B cell (primary cell): ENCODE measurements around the gene IL9. TPM values are rescaled to one million over a fixed set of nuclear protein-coding genes. Genes with fewer than 3 reads are reported as not detected.
A peak's percentile ranks its signal among the peaks of the same experiment; 100 is the strongest.

ENCODE experiments used
- ATAC-seq: fragments of 200-7000 bp; cut with Tn5 transposase; one replicate; pipeline ENCODE4 v1.10.0; 2021; ENCODE audit warnings: low read depth, mild to moderate bottlenecking, moderate number of reproducible peaks, moderate library complexity
- CTCF ChIA-PET: fragments of 350-600 bp; sonication (Branson Sonifier 250); formaldehyde crosslinking; loops from one replicate; lab custom pipeline; 2021; ENCODE audit warnings: antibody characterized with exemption, inconsistent platforms; lab: Charles Lee
- POLR2A ChIA-PET: fragments of 350-600 bp; sonication (Branson Sonifier 250); formaldehyde crosslinking; loops from one replicate; lab custom pipeline; 2021; ENCODE audit warnings: antibody characterized with exemption; lab: Charles Lee
- DNase-seq: peaks from one replicate; pipeline ENCODE4 v3.0.0; 2013
- H2AFZ ChIP-seq: 2 replicates; pipeline ENCODE4 v1.6.1; 2012; ENCODE audit warnings: mild to moderate bottlenecking, low read depth, low read length; ENCODE audit not compliant: insufficient read depth, poor library complexity, severe bottlenecking
- H3K27ac ChIP-seq, 2 donors: 1 replicate in 1 of 2; 2 replicates in 1 of 2; pipeline ENCODE4 v1.5.1; 2012 to 2013; ENCODE audit warnings: low read length in 2 of 2, mild to moderate bottlenecking in 2 of 2, moderate library complexity in 1 of 2
- H3K27me3 ChIP-seq, 4 experiments: fragments of 200-600 bp in 1 of 4; sonication (generic) in 1 of 4; replicated peaks in 1 of 4; 1 replicate in 2 of 4; 2 replicates in 2 of 4; pipeline versions ENCODE4 v1.6.1 to v1.7.0; 2013 to 2016; ENCODE audit warnings: low read length in 3 of 4, mild to moderate bottlenecking in 2 of 4, mixed read lengths in 1 of 4, moderate library complexity in 1 of 4; ENCODE audit not compliant: insufficient read depth in 4 of 4, control insufficient read depth in 3 of 4; ENCODE audit errors: control extremely low read depth in 1 of 4
- H3K36me3 ChIP-seq, 2 experiments: replicated peaks in 1 of 2; 1 replicate in 1 of 2; 2 replicates in 1 of 2; pipeline versions ENCODE4 v1.6.1 to v1.7.1; 2013; ENCODE audit warnings: low read length in 1 of 2; ENCODE audit not compliant: insufficient read depth in 2 of 2, control insufficient read depth in 1 of 2; ENCODE audit errors: control extremely low read depth in 1 of 2, extremely low read depth in 1 of 2
- H3K4me1 ChIP-seq, 2 donors: fragments of 200-600 bp in 1 of 2; sonication (generic) in 1 of 2; 1 replicate in 1 of 2; 2 replicates in 1 of 2; pipeline versions ENCODE4 v1.5.1 to v1.6.1; 2013 to 2017; ENCODE audit warnings: low read length in 2 of 2; ENCODE audit not compliant: control insufficient read depth in 2 of 2, insufficient read depth in 2 of 2
- H3K4me2 ChIP-seq: replicated peaks from 2 replicates; pipeline ENCODE3; 2012; ENCODE audit warnings: mild to moderate bottlenecking, low read depth, low read length; ENCODE audit not compliant: poor library complexity, severe bottlenecking
- H3K4me3 ChIP-seq, 5 experiments: fragments of 200-600 bp in 1 of 5; sonication (generic) in 1 of 5; 1 replicate in 3 of 5; 2 replicates in 2 of 5; pipeline versions ENCODE4 v1.5.1 to v1.7.0; 2011 to 2016; ENCODE audit warnings: low read length in 4 of 5, mild to moderate bottlenecking in 4 of 5, low read depth in 2 of 5, control low read depth in 1 of 5, moderate library complexity in 1 of 5; ENCODE audit not compliant: insufficient read depth in 1 of 5; ENCODE audit errors: control extremely low read depth in 1 of 5, extremely low read depth in 1 of 5
- H3K79me2 ChIP-seq: fragments of 200-600 bp; sonication (generic); one replicate; pipeline ENCODE4 v1.6.0; 2016; ENCODE audit warnings: low read length; ENCODE audit not compliant: control insufficient read depth, insufficient read depth
- H3K9ac ChIP-seq: fragments of 200-600 bp; sonication (generic); 2 replicates; pipeline ENCODE4 v1.6.1; 2017; ENCODE audit warnings: mild to moderate bottlenecking, low read length, moderate library complexity
- H3K9me3 ChIP-seq, 3 donors: one replicate each; pipeline versions ENCODE4 v1.6.1 to v1.7.1; 2013; ENCODE audit warnings: low read length in 2 of 3; ENCODE audit not compliant: control insufficient read depth in 2 of 3, insufficient read depth in 1 of 3; ENCODE audit errors: control extremely low read depth in 1 of 3
- H4K20me1 ChIP-seq: 2 replicates; pipeline ENCODE4 v1.6.0; 2012; ENCODE audit warnings: mild to moderate bottlenecking, low read length; ENCODE audit not compliant: insufficient read depth, control insufficient read depth, poor library complexity, severe bottlenecking
- H3K27ac Mint-ChIP-seq: one replicate; pipeline ENCODE4 v1.8.0; 2021; ENCODE audit warnings: mixed read lengths
- H3K27me3 Mint-ChIP-seq: one replicate; pipeline ENCODE4 v1.8.0; 2021; ENCODE audit warnings: mixed read lengths
- H3K4me1 Mint-ChIP-seq: one replicate; pipeline ENCODE4 v1.8.0; 2021; ENCODE audit warnings: mixed read lengths
- H3K4me3 Mint-ChIP-seq: one replicate; pipeline ENCODE4 v1.8.0; 2021; ENCODE audit warnings: mixed read lengths
- H3K9me3 Mint-ChIP-seq: one replicate; pipeline ENCODE4 v1.8.0; 2022; ENCODE audit warnings: mixed read lengths; ENCODE audit not compliant: insufficient read depth
- CTCF ChIP-seq: fragments of 200-600 bp; IDR thresholded peaks from one replicate; pipeline ENCODE4 v1.8.0; 2022; ENCODE audit warnings: antibody characterized with exemption, mild to moderate bottlenecking
- EZH2 ChIP-seq: IDR thresholded peaks from 2 replicates; pipeline ENCODE4 v1.6.1; 2012; ENCODE audit warnings: borderline replicate concordance, low read depth, mild to moderate bottlenecking, moderate library complexity, low read length; ENCODE audit not compliant: insufficient read depth, poor library complexity, severe bottlenecking
- WGBS: methylation state at CpG from one replicate; pipeline ENCODE4 v1.1.5; 2013; ENCODE audit warnings: missing lambda C conversion rate; ENCODE audit not compliant: insufficient coverage; 5-methylcytosine and 5-hydroxymethylcytosine counted together
- intact Hi-C: fragments of 100-400 bp; cut with micrococcal nuclease; formaldehyde crosslinking; loops from one replicate; pipeline ENCODE4 v1.10.0; 2022
- polyA plus RNA-seq: library from polyadenylated mRNA; depleted of rRNA; stranded (reverse); fragments of >200 nt; gene quantifications from 2 replicates; pipeline ENCODE4 v1.2.3, GENCODE V29; 2012
- total RNA-seq, 2 donors: library from RNA; stranded (reverse); fragments of 120-200 nt in 1 of 2; gene quantifications; 1 replicate in 1 of 2; 2 replicates in 1 of 2; pipeline versions ENCODE4 v1.2.3 to v1.2.4, GENCODE V29; 2013 to 2022

The IL9 gene
- total and polyA plus RNA-seq, 2 donors (not counting 1 experiment from before 2014, with no cell fraction given): not detected

GRCh38 chr5:135934939-135935338, 39.3 kb upstream of the IL9 start:
- H3K4me1 ChIP-seq: peaks cover 0 to 3% of the 10 kb centered on the region in 2 donors
- peaks cover 37% of the 10 kb centered on the region for H3K27me3 Mint-ChIP-seq
- TF ChIP-seq EZH2: no peak
- no peak for TF ChIP-seq CTCF
- ChIA-PET CTCF (interaction anchor here (1.0 kb wide), 1 partner anchor 10 kb away, joined by 3 read pairs; no protein-coding TSS in a partner anchor), POLR2A (no interaction called here)
- H3K4me2 ChIP-seq: no peak overlapping the region
- no peaks in the 10 kb centered on the region for H3K36me3 ChIP-seq
- ATAC-seq: no peak
- intact Hi-C loops: no loop called here
- no peak overlapping the region for H2AFZ ChIP-seq
- H3K27ac Mint-ChIP-seq: no peak overlapping the region
- WGBS: 100% methylated on average over 2 of the region's 3 CpGs
- H3K79me2 ChIP-seq: no peaks in the 10 kb centered on the region
- H3K27ac ChIP-seq: no peak overlapping the region
- no peak overlapping the region for H3K9ac ChIP-seq
- DNase-seq: no peak
- H3K9me3 ChIP-seq: no peaks in the 10 kb centered on the region
- no peak overlapping the region for H3K4me3 Mint-ChIP-seq
- no peaks in the 10 kb centered on the region for H4K20me1 ChIP-seq
- no peaks in the 10 kb centered on the region for H3K9me3 Mint-ChIP-seq
- H3K27me3 ChIP-seq: peaks cover 0 to 6% (median 5%) of the 10 kb centered on the region in 4 experiments
- H3K4me3 ChIP-seq: no peak overlapping the region
- peaks cover 5% of the 10 kb centered on the region for H3K4me1 Mint-ChIP-seq

GRCh38 chr5:135930949-135931295, 35.3 kb upstream of the IL9 start:
- WGBS: 27% methylated on average over 15 of the region's 18 CpGs
- peaks cover 49% of the 10 kb centered on the region for H3K27me3 Mint-ChIP-seq

More at GRCh38 chr5:135930949-135931295, 35.3 kb upstream of the IL9 start:
- POLR2A ChIA-PET: no interaction called here
- Mint-ChIP-seq H3K4me3 (peak overlapping the region; percentile 15), H3K9me3 (no peaks in the 10 kb centered on the region), H3K4me1 (peaks cover 6% of the 10 kb centered on the region), H3K27ac (no peak overlapping the region)
- peaks cover 0 to 4% of the 10 kb centered on the region in 2 donors for H3K4me1 ChIP-seq
- no peak overlapping the region for H3K9ac ChIP-seq
- ATAC-seq (no peak), DNase-seq (no peak)
- H3K4me2 ChIP-seq: no peak overlapping the region
- H3K27ac ChIP-seq: no peak overlapping the region
- H3K79me2 ChIP-seq: no peaks in the 10 kb centered on the region
- CTCF ChIA-PET: no interaction called here
- intact Hi-C loops: no loop called here
- TF ChIP-seq CTCF: no peak
- no peak for TF ChIP-seq EZH2
- no peaks in the 10 kb centered on the region for H3K9me3 ChIP-seq
- H3K36me3 ChIP-seq: no peaks in the 10 kb centered on the region
- H3K27me3 ChIP-seq: peaks cover 0 to 13% (median 6%) of the 10 kb centered on the region in 4 experiments
- H4K20me1 ChIP-seq: no peaks in the 10 kb centered on the region
- no peak overlapping the region for H3K4me3 ChIP-seq
- H2AFZ ChIP-seq: no peak overlapping the region
